Panc1 (cell line): ENCODE data around the gene GALNT18. TPM values are rescaled to one million over a fixed set of nuclear protein-coding genes. Genes with fewer than 3 reads are reported as not detected.

Source experiments
- ATAC-seq: fragments of 200-7000 bp; cut with Tn5 transposase; 2 replicates; pipeline ENCODE4 v1.9.1; 2020; ENCODE audit warnings: mild to moderate bottlenecking, moderate library complexity
- BruUV-seq: library from RNA; stranded (reverse); fragments of 400-500 nt; replicated peaks from 2 replicates; lab custom pipeline; 2021; lab: Mats Ljungman, UMichigan
- CTCF ChIA-PET: fragments of 300-600 bp; sonication (Branson Sonifier 250); formaldehyde crosslinking; loops from one replicate; lab custom pipeline; 2022; ENCODE audit warnings: antibody characterized with exemption; lab: Charles Lee
- POLR2A ChIA-PET: fragments of 300-600 bp; sonication (Branson Sonifier 250); formaldehyde crosslinking; loops from one replicate; lab custom pipeline; 2022; ENCODE audit warnings: antibody characterized with exemption; lab: Charles Lee
- DNase-seq: peaks from one replicate; pipeline ENCODE4 v3.0.0-alpha.2; 2010; ENCODE audit warnings: low read depth, low spot score
- H3K27ac ChIP-seq: 2 replicates; pipeline ENCODE4 v1.5.1; 2011; ENCODE audit warnings: mild to moderate bottlenecking, low read length, inconsistent platforms
- H3K27me3 ChIP-seq: fragments of 200-500 bp; sonication (Bioruptor generic); 2 replicates; pipeline ENCODE4 v1.6.0; 2014; ENCODE audit warnings: low read length, inconsistent platforms; ENCODE audit not compliant: control insufficient read depth, insufficient read depth
- H3K36me3 ChIP-seq: fragments of 200-500 bp; sonication (Bioruptor generic); 2 replicates; pipeline ENCODE4 v1.5.1; 2014; ENCODE audit warnings: inconsistent platforms, mild to moderate bottlenecking, low read length, moderate library complexity; ENCODE audit not compliant: control insufficient read depth, insufficient read depth
- H3K4me1 ChIP-seq: 2 replicates; pipeline ENCODE4 v1.5.1; 2011; ENCODE audit warnings: inconsistent platforms, mild to moderate bottlenecking, low read length, moderate library complexity; ENCODE audit not compliant: control insufficient read depth, insufficient read depth
- H3K4me3 ChIP-seq, 2 experiments: 2 replicates each; pipeline ENCODE4 v1.5.1; 2011 to 2012; ENCODE audit warnings: low read depth in 2 of 2, low read length in 2 of 2, mild to moderate bottlenecking in 2 of 2, inconsistent platforms in 1 of 2, moderate library complexity in 1 of 2
- H3K9me3 ChIP-seq: fragments of 200-500 bp; sonication (Bioruptor generic); 2 replicates; pipeline ENCODE4 v1.5.1; 2014; ENCODE audit warnings: low read depth, mild to moderate bottlenecking, inconsistent platforms, low read length, moderate library complexity; ENCODE audit not compliant: control insufficient read depth, insufficient read depth
- CTCF ChIP-seq: fragments of 450-650 bp; IDR thresholded peaks from 2 replicates; pipeline ENCODE4 v1.5.1; 2017; ENCODE audit warnings: mild to moderate bottlenecking
- POLR2AphosphoS5 ChIP-seq: IDR thresholded peaks from 2 replicates; pipeline ENCODE4 v1.6.1; 2012; ENCODE audit warnings: mild to moderate bottlenecking, low read depth, low read length, moderate library complexity
- SIN3A ChIP-seq: IDR thresholded peaks from 2 replicates; pipeline ENCODE4 v1.6.1; 2012; ENCODE audit warnings: low read depth, mild to moderate bottlenecking, low read length, moderate library complexity, borderline replicate concordance; ENCODE audit not compliant: insufficient read depth
- TCF7L2 ChIP-seq: IDR thresholded peaks from 2 replicates; pipeline ENCODE4 v1.6.1; 2011; ENCODE audit warnings: mild to moderate bottlenecking, low read depth, low read length, inconsistent platforms
- in situ Hi-C: cut with HindIII; loops from 2 replicates; pipeline ENCODE4 v1.10.0; 2016; ENCODE audit warnings: low sequenced_read_pairs, low pct_unique_long_range_greater_than_20kb
- intact Hi-C: fragments of 100-400 bp; cut with micrococcal nuclease; formaldehyde crosslinking; loops from one replicate; pipeline ENCODE4 v1.10.0; 2022; ENCODE audit not compliant: unreplicated experiment
- total RNA-seq: library from RNA; stranded (reverse); gene quantifications from one replicate; pipeline ENCODE4 v1.2.1, GENCODE V29; 2021; ENCODE audit not compliant: unreplicated experiment
- TF ChIP-seq, protein P1 (sequence below), 2 experiments: IDR thresholded peaks; 2 replicates each; pipeline ENCODE4 v1.6.1; 2011 to 2012; ENCODE audit warnings: low read depth in 2 of 2, control low read depth in 1 of 2, low read length in 1 of 2, mild to moderate bottlenecking in 1 of 2, moderate library complexity in 1 of 2; ENCODE audit not compliant: insufficient read depth in 1 of 2

The GALNT18 gene
- total RNA-seq, 1 experiment from 2014 or later, result 8.6 TPM

GRCh38 chr11:11536650-11537049, 85.2 kb downstream of the GALNT18 start:
- POLR2A ChIA-PET, result no interaction called here
- Histone ChIP-seq H3K36me3 (no peaks in the 10 kb centered on the region), H3K4me1 (no peaks in the 10 kb centered on the region), H3K27me3 (no peaks in the 10 kb centered on the region), H3K4me3 (no peak overlapping the region), H3K9me3 (no peaks in the 10 kb centered on the region), H3K27ac (no peak overlapping the region)
- intact Hi-C loops, result no loop called here
- TF ChIP-seq TCF7L2 (no peak), SIN3A (no peak), POLR2AphosphoS5 (no peak), CTCF (no peak)
- TF ChIP-seq, protein P1, sequence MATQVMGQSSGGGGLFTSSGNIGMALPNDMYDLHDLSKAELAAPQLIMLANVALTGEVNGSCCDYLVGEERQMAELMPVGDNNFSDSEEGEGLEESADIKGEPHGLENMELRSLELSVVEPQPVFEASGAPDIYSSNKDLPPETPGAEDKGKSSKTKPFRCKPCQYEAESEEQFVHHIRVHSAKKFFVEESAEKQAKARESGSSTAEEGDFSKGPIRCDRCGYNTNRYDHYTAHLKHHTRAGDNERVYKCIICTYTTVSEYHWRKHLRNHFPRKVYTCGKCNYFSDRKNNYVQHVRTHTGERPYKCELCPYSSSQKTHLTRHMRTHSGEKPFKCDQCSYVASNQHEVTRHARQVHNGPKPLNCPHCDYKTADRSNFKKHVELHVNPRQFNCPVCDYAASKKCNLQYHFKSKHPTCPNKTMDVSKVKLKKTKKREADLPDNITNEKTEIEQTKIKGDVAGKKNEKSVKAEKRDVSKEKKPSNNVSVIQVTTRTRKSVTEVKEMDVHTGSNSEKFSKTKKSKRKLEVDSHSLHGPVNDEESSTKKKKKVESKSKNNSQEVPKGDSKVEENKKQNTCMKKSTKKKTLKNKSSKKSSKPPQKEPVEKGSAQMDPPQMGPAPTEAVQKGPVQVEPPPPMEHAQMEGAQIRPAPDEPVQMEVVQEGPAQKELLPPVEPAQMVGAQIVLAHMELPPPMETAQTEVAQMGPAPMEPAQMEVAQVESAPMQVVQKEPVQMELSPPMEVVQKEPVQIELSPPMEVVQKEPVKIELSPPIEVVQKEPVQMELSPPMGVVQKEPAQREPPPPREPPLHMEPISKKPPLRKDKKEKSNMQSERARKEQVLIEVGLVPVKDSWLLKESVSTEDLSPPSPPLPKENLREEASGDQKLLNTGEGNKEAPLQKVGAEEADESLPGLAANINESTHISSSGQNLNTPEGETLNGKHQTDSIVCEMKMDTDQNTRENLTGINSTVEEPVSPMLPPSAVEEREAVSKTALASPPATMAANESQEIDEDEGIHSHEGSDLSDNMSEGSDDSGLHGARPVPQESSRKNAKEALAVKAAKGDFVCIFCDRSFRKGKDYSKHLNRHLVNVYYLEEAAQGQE (IDR thresholded peaks at IDR 0.05; ENCODE audit: insufficient read depth in 1 of 2, low read depth in 2 of 2, low read length in 1 of 2), result no peak
- DNase-seq (no peak), ATAC-seq (no peak)
- in situ Hi-C loops, result no loop called here
- CTCF ChIA-PET, result no interaction called here
- no TSS peak for BruUV-seq

GRCh38 chr11:11535611-11536010, 86.2 kb downstream of the GALNT18 start:
- BruUV-seq, result no TSS peak
- no peaks in the 10 kb centered on the region for H3K27me3 ChIP-seq
- ChIA-PET CTCF (no interaction called here), POLR2A (no interaction called here)
- H3K4me1 ChIP-seq, result no peaks in the 10 kb centered on the region
- H3K4me3 ChIP-seq, result no peak overlapping the region
- TF ChIP-seq SIN3A, result no peak
- TF ChIP-seq POLR2AphosphoS5, result no peak
- TF ChIP-seq, protein P1 (IDR thresholded peaks at IDR 0.05; ENCODE audit: insufficient read depth in 1 of 2, low read depth in 2 of 2, low read length in 1 of 2), result no peak
- TF ChIP-seq CTCF, result no peak
- no peak for TF ChIP-seq TCF7L2
- intact Hi-C loops, result no loop called here
- DNase-seq, result no peak
- H3K9me3 ChIP-seq, result no peaks in the 10 kb centered on the region
- no peak overlapping the region for H3K27ac ChIP-seq
- H3K36me3 ChIP-seq, result no peaks in the 10 kb centered on the region
- no peak for ATAC-seq
- in situ Hi-C loops, result no loop called here
